ENCODE data around the gene CAND2. TPM values are rescaled to one million over a fixed set of nuclear protein-coding genes. Genes with fewer than 3 reads are reported as not detected.

CAND2 gene
- total and polyA plus RNA-seq, 10 of the 15 experiments (the other 5 are each of a cell fraction or from before 2014, with no cell fraction given): 0.03 to 1.9 (median 0.52) TPM

- peak; percentile 87 for ATAC-seq
- BruUV-seq (replicated peaks): TSS peak; percentile 64
- TF ChIP-seq HSF1 (IDR thresholded peaks at IDR 0.05; ENCODE audit: low read depth, low read length): 0 out of 2 replicates have a peak, but pooled peaks have one; percentile 58
- no peak; the same call in 1 of the 2 replicates for TF ChIP-seq SPI1 (IDR thresholded peaks at IDR 0.05; ENCODE audit: borderline replicate concordance, insufficient read depth, low read depth, low read length)
- TF ChIP-seq ATF7 (IDR thresholded peaks at IDR 0.05; ENCODE audit: low read depth): peak; percentile 88
- peak; percentile 89 for TF ChIP-seq MAX (IDR thresholded peaks at IDR 0.05; ENCODE audit: low read depth, low read length)
- peak in 1 of 2 experiments; percentile 5; a peak in 1 of 4 replicates for TF ChIP-seq EP300 (IDR thresholded peaks at IDR 0.05; ENCODE audit: borderline replicate concordance in 1 of 2, control insufficient read depth in 1 of 2, low read depth in 2 of 2, low read length in 2 of 2)
- peak; percentile 73; the same call in 1 of the 2 replicates for TF ChIP-seq PAX8 (IDR thresholded peaks at IDR 0.05)
- peak; percentile 98 for TF ChIP-seq NR2F1 (conservative IDR thresholded peaks at IDR 0.05)
- peak; percentile 74 for TF ChIP-seq ZZZ3 (IDR thresholded peaks at IDR 0.05; ENCODE audit: control insufficient read depth, insufficient read length, low read depth)
- TF ChIP-seq POLR2A (IDR thresholded peaks at IDR 0.05; ENCODE audit: low read depth, low read length): peak; percentile 98
- TF ChIP-seq PML (IDR thresholded peaks at IDR 0.05; ENCODE audit: low read length): peak; percentile 98
- TF ChIP-seq ZNF274 (IDR thresholded peaks at IDR 0.05; ENCODE audit: insufficient read depth, insufficient read length): no peak
- peak; percentile 22 to 47; a peak in 1 of 4 replicates for TF ChIP-seq IKZF2 (IDR thresholded peaks at IDR 0.05)
- peak; percentile 93 for TF ChIP-seq E4F1 (IDR thresholded peaks at IDR 0.05; ENCODE audit: borderline replicate concordance, partially characterized antibody)
- TF ChIP-seq NFYA (IDR thresholded peaks at IDR 0.05; ENCODE audit: borderline replicate concordance, low read depth, low read length): no peak
- no peak for TF ChIP-seq NFXL1 (IDR thresholded peaks at IDR 0.05; ENCODE audit: borderline replicate concordance)
- peak; percentile 100 for TF ChIP-seq MYC (IDR thresholded peaks at IDR 0.05; ENCODE audit: insufficient read depth, insufficient read length, insufficient replicate concordance, low read length, severe bottlenecking)
- TF ChIP-seq ATF3 (IDR thresholded peaks at IDR 0.05; ENCODE audit: borderline replicate concordance, extremely low read depth, low read depth, low read length): no peak
Measured at GRCh38 chr3:12841149-12841969, 44.9 kb downstream of the CAND2 start, which contains the start of gene RPL32. RPL32 (minus strand) TSS chr3:12841565; CDS start chr3:12840237, 1,328 bp downstream.

More at GRCh38 chr3:12841149-12841969, 44.9 kb downstream of the CAND2 start, which contains the start of gene RPL32:
- no peaks in the 10 kb centered on the region for H3K27me3 ChIP-seq (replicated peaks in 1 of 2; ENCODE audit: control insufficient read depth in 2 of 2, insufficient read depth in 2 of 2, low read length in 1 of 2)
- peak; percentile 85 for FAIRE-seq
- WGBS (ENCODE audit: insufficient coverage, insufficient replicate concordance, low lambda C conversion rate, missing lambda C conversion rate): 2% methylated on average over 43 of the region's 43 CpGs
- ChIA-PET CTCF (interaction anchor here (0.6 to 4.4 kb wide), 44 partner anchors 9 to 706 kb away, joined by 3 to 27 read pairs (median 4); partner anchors contain the start of gene TSEN2), POLR2A (interaction anchor here (0.6 to 1.8 kb wide), 6 partner anchors 8 to 357 kb away, joined by 3 to 5 read pairs (median 3); partner anchors contain the start of gene TSEN2), RAD21 (ENCODE audit: unreplicated experiment) (interaction anchor here (0.5 to 2.1 kb wide), 9 partner anchors 18 to 288 kb away, joined by 3 to 6 read pairs (median 3); no protein-coding TSS in a partner anchor), SMC1A (ENCODE audit: uncharacterized antibody, unreplicated experiment) (interaction anchor here (0.8 to 2.4 kb wide), 11 partner anchors 9 to 706 kb away, joined by 3 to 12 read pairs (median 4); no protein-coding TSS in a partner anchor)
- H3K27ac ChIP-seq (ENCODE audit: control insufficient read depth, insufficient read depth): peak within 1 kb of the TSS; percentile 90
- peak within 1 kb of the TSS; percentile 98 for H3K4me2 ChIP-seq (ENCODE audit: control insufficient read depth, insufficient read depth)
- H4K20me1 ChIP-seq (ENCODE audit: control insufficient read depth, insufficient read depth): peaks cover 16% of the 10 kb centered on the region
- H3K79me2 ChIP-seq (ENCODE audit: control insufficient read depth, insufficient read depth, low read length): peaks cover 50% of the 10 kb centered on the region
- H3K9ac ChIP-seq (ENCODE audit: control insufficient read depth, insufficient read depth, low read length): peak within 1 kb of the TSS; percentile 99
- H3K9me3 ChIP-seq (replicated peaks; ENCODE audit: control insufficient read depth, insufficient read depth, low read length): no peaks in the 10 kb centered on the region; the same call in 2 of the 3 replicates
- intact Hi-C loops (cut with micrococcal nuclease; ENCODE audit: unreplicated experiment): loop anchor here (5.0 kb wide), 1 partner anchor 284 kb away; the partner anchor contains the start of gene MKRN2
- H3K4me3 ChIP-seq: peak within 1 kb of the TSS; percentile 98
- H2AFZ ChIP-seq (ENCODE audit: control insufficient read depth, low read depth, low read length): peak within 1 kb of the TSS; percentile 94
- H3K36me3 ChIP-seq (ENCODE audit: control insufficient read depth in 2 of 2, insufficient read depth in 2 of 2, low read length in 1 of 2): peaks cover 18 to 34% of the 10 kb centered on the region in 2 experiments
- in situ Hi-C loops (cut with MboI): no loop called here
- H3K4me1 ChIP-seq (ENCODE audit: control insufficient read depth, insufficient read depth, low read length): peaks cover 8% of the 10 kb centered on the region; the same call in 1 of the 2 replicates
- peak; percentile 88 for DNase-seq (ENCODE audit: low read depth, low spot score)

All from GM12878 (cell line).